ENCODE data around the gene DOCK1.

The DOCK1 gene

DNA sequence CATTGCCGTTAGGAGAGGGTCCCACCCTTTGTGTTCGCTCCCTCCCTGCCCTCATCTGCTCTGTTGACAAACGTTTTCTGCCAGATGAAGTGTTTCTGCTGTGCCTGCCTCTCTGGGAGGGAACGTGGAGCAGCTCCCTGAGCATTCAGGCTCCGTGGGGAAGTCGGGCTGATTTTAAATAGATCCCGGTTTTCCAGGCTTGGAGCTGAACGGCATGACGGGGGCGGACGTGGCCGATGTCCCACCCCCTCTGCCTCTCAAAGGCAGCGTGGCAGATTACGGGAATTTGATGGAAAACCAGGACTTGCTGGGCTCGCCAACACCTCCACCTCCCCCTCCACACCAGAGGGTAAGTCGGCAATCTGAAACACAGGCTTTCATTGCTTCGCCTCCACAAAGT, 542.0 kb downstream of the DOCK1 start:
- DNase-seq, result no peak

GRCh38 chr10:127449490-127449889, 544.3 kb downstream of the DOCK1 start:
- DNase-seq, result no peak

- DNase-seq, result no peak
Measured at GRCh38 chr10:127450644-127451043, 545.4 kb downstream of the DOCK1 start.

GRCh38 chr10:127451628-127452027, 546.4 kb downstream of the DOCK1 start:
- DNase-seq, result no peak

DNA sequence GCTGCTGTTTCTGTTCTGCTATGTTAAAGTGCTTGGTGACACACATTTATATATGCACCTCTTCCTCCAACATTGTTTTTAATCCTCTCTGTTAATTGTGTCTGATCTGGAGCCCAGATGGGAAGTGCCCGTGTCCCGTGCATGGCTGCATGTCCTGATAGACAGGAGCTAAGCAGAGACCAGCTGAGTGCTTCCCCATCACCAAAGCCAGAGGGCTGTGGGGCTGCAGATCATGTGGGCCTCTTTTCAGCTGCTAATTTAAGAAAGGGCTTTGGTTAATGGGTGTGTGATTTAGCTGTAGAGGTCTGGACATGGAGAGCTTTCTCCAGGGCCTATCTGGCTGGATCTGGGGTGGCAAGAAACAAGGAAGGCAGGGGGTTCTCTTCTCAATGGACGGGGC, 547.3 kb downstream of the DOCK1 start:
- DNase-seq, result no peak

DNA sequence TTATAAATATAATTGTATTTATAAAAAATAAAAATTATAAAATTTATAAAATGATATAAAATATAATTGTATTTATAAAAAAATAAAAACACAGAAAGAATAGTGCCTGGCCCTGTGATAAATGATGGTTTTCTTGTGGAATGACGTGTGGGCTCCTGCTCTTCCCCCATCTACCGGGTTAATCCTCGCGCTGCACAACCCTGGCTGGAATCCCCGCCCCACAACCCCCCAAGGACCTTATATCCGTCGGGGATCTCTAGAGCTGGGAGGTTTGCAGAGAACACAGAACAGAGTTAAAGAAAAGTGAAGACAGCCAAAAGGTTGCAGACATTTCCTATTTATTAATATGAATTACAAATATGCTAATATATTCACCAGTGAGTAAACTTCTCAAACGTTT, 548.5 kb downstream of the DOCK1 start:
- DNase-seq, result no peak

- DNase-seq, result no peak
Measured at GRCh38 chr10:127456122-127456521, 550.9 kb downstream of the DOCK1 start.

DNA sequence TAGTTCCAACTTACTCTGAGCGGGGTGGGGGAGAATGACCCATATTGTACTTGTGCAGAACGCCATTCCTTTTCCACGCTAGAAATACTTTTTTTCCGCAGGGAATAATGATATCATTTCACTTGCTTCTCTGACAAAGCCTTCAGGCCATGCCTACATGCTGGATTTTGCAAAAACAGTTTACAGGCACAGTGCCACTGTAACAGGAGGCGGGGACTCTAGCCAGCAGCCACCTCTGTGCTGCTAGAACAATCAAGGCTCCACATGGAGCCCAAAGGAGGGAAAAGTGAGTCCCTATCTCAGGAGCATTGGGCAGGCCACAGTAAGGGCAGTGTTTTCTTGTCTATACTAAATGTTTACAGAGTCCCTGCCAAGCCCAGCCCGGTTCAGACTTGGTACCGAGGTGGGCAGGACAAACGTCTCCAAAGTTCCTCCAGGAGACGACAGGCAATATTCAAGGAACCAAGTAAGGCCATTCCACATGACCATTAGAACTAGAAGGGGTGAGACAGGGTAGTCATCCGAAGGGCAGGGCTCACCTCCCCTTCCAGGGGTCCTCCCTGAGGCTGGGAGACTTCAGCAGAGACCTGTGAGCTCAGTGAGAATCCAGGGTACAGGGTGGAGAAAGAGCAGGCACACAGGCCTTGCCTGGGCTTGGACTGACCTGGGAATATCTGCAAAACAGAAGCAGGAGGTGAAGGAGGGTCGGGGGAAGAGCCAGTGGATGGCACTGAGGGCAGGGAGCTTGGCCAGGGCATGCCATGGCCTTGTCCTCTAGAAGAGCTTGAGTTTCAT, 553.0 kb downstream of the DOCK1 start:
- DNase-seq, result no peak

GRCh38 chr10:127458829-127459228, 553.6 kb downstream of the DOCK1 start:
- DNase-seq, result no peak

DNA sequence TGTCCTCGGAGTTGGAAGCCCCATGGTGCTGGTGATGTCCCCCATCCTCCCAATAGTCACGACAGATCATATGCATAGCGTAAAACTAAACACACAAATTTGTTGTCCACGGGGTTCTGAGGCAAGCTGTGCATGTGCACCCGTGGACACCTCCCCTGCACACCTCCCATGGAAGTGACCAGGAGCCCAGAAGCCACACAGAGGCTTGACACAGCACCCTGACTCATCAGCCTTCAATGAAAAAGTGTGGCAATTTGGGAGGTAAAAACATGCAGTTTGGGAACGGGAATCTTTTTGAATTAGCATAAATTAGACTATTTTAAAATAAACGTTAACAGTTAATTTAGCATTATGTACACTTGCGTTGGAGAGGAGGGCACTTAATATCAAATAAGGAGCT, 554.7 kb downstream of the DOCK1 start:
- DNase-seq, result no peak

DNA sequence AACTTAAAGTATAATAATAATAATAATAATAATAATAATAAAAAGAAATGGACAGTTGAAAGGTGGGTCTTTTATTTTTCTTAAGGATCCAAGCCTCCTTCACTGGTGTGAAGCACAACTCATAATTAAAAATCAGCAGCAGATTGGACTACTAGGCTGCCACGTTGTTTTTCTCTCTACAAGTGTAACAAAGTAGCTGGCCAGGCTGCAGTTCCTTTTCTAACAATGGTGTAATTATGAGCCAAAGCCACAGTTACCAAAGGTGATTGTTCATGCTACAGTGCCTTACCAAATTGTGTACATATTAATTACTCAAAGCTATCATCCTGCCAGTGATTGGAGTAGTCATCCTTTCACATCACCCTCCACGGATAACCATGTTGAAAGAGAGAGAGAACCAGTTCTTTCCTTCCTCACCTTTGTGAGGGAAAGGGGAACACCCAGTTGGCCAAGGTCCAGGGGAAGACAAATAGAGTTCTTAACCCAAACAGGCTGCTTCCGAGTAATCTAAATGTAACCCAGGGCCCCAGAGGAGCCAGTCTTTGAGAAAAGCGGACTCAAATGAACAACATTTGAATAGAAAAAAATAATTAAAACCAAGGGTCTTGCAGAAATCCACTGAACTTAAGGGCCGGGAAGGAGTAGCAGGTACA, 557.5 kb downstream of the DOCK1 start:
- no peak for DNase-seq

DNA sequence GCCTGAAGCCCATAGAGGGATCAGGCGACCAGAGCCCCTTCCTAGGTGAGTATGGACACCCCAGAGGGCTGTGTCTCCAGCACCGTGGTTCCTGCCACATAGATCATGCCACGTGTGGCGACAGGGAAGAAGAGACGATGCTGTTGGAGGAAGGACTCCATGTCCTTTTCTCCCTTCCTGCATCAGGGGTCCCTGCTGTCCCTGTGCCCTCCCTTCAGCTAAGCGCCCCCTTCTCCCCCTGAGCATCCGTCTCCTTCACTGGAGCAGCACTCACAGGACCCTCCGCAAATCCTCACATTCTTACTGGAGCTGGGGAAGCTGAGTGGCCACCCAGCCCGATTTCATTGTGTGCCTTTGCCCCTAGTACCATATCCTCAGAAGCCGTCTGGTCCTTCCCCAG, 558.3 kb downstream of the DOCK1 start:
- no peak for DNase-seq

GRCh38 chr10:127464561-127464960, 559.3 kb downstream of the DOCK1 start:
- DNase-seq, result no peak

DNA sequence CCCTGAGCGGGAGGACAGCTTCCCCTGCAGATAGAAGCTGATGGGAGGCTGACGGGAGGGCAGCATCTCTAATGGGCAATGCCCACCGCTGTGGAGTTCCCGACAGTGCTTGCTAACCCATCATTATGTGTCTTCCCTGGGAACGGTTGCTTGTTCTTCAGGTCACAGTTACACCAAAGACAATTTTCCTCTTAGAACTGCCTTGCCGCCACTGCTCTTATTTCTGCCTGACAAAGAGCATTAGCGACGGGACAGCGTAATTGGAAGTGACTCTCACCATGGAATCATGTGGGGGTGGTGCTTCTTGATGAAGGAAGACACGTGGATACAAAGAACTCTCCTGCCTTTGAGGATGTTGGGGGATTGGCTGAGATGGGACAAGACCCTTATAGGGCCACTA, 562.6 kb downstream of the DOCK1 start:
- DNase-seq, result no peak

DNA sequence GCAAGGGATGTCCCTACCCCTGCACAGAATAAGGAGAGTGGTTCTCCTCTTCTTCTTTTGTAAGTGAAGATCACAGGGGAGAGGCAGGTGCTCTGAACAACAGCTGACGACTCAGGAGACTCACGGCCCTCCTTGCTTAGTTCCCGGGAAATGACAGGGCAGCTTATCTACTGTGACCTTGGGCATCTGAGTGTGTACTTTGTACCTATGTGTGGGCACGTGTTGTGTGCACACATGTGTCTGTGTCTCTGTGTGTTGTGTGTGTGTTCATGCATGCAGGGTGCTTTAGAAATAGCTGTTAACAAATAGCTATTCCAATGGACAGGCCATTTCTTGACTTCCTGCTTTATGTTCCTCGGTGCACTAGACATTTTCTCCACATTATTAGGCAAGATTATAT, 563.4 kb downstream of the DOCK1 start:
- DNase-seq, result no peak

GRCh38 chr10:127470911-127471310, 565.7 kb downstream of the DOCK1 start:
- DNase-seq, result no peak

DNA sequence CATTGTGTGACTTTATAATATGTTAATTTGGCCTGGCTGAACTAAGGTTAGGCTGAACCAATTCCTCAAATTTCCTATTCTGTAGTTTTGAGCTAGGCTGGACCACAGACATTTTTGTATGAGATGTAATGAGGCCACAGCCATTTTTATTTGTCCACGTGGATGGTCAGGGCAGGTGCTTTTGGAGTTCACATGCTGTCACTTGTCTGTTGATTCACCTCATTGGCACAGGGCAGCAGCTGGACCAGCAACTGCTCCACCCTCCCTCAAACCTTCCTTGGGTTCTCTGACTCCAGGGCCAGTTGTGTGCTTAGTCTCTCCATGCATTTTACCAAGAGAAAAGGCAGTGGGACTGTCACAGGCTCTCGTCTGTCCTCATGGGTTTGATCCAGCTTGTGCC, 567.7 kb downstream of the DOCK1 start:
- DNase-seq, result no peak

DNA sequence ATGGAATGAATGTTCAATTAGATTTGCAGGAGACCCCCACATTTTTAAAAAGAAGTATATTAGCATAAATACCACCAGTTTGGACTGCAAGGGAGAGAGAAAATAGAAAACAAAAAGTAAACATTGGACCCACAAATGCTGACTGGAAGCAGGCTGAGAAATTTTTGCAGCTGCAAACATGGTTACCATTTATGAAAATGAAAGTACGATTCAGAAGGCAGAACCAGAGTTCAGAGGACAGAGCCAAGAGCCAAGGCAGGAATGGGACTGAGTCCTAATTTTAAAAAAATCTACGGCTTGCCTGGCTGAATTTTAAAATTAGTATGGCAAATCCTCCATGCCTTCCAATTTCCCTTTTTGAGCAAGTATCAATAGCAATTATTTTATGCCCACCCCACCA, 569.3 kb downstream of the DOCK1 start:
- DNase-seq, result no peak

DNA sequence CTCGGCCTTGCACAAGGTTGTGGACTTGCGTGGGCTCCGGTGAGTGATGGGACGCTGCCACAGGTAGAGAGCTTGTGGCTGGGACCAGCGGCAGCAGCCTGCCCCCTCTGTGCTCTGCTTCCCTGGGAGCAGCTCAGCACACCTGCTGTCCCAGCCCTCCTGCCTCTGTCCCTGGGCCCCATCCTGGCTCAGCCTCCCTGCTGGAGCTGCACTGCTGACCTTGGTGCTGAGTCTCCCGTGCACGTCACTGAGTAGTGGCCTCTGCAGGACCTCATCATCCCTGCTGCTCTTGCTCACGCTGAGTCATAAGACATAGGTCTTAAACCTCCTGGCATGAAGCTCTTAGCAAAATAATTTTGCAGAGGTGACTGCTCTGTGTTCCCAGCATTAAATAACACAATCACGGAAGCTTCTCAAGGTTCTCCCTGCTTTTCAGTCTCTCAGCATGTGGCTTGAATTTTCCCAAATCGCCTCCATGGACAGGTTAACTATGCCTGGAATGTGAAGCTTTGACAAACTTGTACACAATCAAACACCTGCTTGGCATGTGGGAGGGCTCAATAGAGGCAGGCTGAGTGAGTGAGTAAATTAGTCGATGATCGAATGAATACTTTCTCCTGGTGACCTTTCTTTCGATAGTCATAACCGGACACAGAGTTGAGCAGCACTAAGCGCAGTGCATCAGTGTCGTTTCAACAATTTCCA, 580.1 kb downstream of the DOCK1 start:
- no peak for DNase-seq

GRCh38 chr10:127486355-127486754, 581.1 kb downstream of the DOCK1 start:
- DNase-seq, result no peak

DNA sequence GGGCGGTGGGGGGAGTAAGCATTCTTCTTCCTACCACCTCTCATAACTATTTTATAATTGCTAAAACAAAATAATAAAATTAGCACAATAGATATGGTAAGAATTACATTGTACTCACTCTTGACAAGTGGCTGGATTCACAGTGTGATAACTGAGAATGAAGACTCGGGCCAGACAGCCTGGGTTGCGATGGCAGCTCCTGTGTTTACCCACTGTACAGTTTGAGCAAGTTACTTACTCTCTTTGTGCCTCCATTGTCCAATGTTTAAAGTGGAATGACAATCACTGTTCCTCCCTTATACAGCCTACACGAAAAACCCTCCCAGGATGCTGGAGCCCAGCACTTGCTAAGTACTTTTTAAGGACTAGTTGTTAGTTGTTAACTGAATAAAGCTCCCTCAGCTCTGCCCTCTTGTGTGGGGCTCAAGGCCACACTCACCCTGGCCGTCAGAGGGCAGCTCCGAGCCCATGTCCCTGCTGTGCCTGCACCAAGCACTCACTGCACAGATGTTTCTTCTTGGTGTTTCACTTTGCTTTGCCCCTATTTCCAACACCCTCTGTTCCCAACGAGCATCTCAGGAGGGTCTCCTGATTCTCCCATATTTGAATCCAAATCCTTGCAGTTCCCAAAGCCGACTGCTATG, 587.5 kb downstream of the DOCK1 start:
- DNase-seq, result no peak

- DNase-seq, result no peak
Measured at GRCh38 chr10:127496035-127496434, 590.8 kb downstream of the DOCK1 start.

GRCh38 chr10:127497685-127498084, 592.5 kb downstream of the DOCK1 start:
- DNase-seq, result no peak

GRCh38 chr10:127498087-127498486, 592.9 kb downstream of the DOCK1 start:
- DNase-seq, result no peak

Data from activated CD8-positive, alpha-beta memory T cell treated with anti-CD3 and anti-CD28 coated beads for 24 hours (primary cell).